HG03354 (cell line): ENCODE data around the gene MLLT11.

Experiments
- ATAC-seq: cut with Tn5 transposase; IDR thresholded peaks from one replicate; pipeline ENCODE4 v1.9.1; 2021; ENCODE audit warnings: mild to moderate bottlenecking; ENCODE audit not compliant: unreplicated experiment, poor library complexity, severe bottlenecking

MLLT11 gene

GRCh38 chr1:151108331-151108730 lies 48.1 kb downstream of the MLLT11 start:
- no peak for ATAC-seq

GRCh38 chr1:151113877-151114276 lies 53.7 kb downstream of the MLLT11 start:
- no peak for ATAC-seq
